NCI-H748 (cell line): ENCODE data around the gene APBA1.
A peak's percentile ranks its signal among the peaks of the same experiment; 100 is the strongest.

Experiments used
- DNase-seq: peaks from one replicate; lab custom pipeline; 2025; ENCODE audit not compliant: unreplicated experiment; lab: John Stamatoyannopoulos, UW

APBA1 gene

GRCh38 chr9:69377981-69378380, 294.2 kb downstream of the APBA1 start:
- peak; percentile 9 for DNase-seq
